Urinary bladder (tissue), 4 donors: ENCODE measurements around the gene ECEL1. TPM values are rescaled to one million over a fixed set of nuclear protein-coding genes. Genes with fewer than 3 reads are reported as not detected.

Experiments
- DNase-seq: peaks from one replicate; pipeline ENCODE4 v3.0.0-alpha.2; 2015; ENCODE audit errors: extremely low spot score
- H3K27ac ChIP-seq: one replicate; pipeline ENCODE4 v1.5.1; 2013; ENCODE audit warnings: low read depth, mild to moderate bottlenecking, moderate library complexity
- H3K36me3 ChIP-seq: one replicate; pipeline ENCODE4 v1.6.1; 2013; ENCODE audit warnings: mild to moderate bottlenecking, moderate library complexity; ENCODE audit not compliant: insufficient read depth
- H3K4me1 ChIP-seq: one replicate; pipeline ENCODE4 v1.6.1; 2013; ENCODE audit warnings: mild to moderate bottlenecking, moderate library complexity; ENCODE audit not compliant: insufficient read depth
- H3K4me3 ChIP-seq: one replicate; pipeline ENCODE4 v1.5.1; 2013; ENCODE audit warnings: low read depth, low read length
- WGBS: extraction: QIAGEN DNeasy Blood & Tissue Kit; methylation state at CpG from one replicate; pipeline ENCODE4 v1.1.7; 2013; 5-methylcytosine and 5-hydroxymethylcytosine counted together
- polyA plus RNA-seq: library from polyadenylated mRNA; stranded (reverse); fragments of 200-250 nt; gene quantifications from one replicate; pipeline ENCODE4 v1.2.3, GENCODE V29; 2013
- total RNA-seq: library from RNA; depleted of rRNA; stranded (reverse); fragments of >200 nt; gene quantifications from one replicate; pipeline ENCODE4 v1.2.3, GENCODE V29; 2014
- donor health status: healthy with polysubstance abuse.
- donor health status: healthy.

ECEL1 gene
- total and polyA plus RNA-seq, 2 donors, result 0.21 to 0.95 TPM

DNA sequence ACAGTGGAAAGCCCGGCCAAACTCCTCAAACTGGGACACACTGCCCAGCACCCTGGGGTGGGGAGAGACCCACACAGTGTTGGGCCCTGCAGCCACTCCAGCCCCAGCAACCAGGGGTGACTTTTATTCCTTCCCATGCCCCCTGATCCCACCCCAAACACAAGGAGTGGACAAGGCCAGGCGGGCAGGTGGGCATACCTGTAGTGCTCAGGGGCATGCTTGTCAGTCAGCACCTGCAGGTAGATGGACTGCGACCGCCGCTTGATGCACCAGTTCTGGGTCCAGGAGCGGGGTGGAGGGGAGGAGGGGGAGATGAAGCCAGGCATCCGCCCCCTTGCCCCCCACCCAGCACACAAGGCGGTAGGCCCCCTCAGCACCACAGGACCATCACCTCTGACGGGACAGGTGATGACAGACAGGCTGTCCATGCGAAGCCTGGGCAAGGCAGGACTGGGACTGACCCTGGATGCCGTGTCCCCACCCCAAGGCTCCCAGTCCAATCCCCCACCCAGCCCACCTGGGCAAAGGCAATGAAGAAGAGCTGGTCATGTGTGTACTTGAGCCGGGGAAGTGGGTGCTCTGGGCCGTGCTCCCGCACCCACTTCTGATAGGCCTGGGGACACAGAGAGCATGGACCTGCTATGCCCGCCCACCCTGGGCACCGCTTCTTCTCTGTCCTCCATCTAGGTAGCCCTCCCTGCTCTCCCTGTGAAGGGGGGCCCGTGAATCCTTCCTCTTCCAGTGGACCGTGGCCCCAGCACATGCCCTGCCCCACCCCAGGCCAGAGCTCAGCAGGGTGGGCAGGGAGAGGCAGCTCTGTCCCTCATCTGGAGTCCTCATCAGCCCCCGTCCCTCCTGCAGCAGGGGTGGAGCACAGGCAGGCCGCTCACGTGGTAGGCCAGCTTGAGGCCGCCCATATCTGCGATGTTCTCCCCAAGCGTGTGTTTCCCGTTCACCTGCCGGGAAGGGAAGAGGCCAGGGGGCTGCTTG is 7.1 kb downstream of the ECEL1 start:
- Histone ChIP-seq H3K4me1 (no peaks in the 10 kb centered on the region), H3K36me3 (no peaks in the 10 kb centered on the region), H3K27ac (no peak overlapping the region), H3K4me3 (no peak overlapping the region)
- no peak for DNase-seq
- 76% methylated on average over 26 of the region's 26 CpGs for WGBS

- 70% methylated on average over 21 of the region's 21 CpGs for WGBS
- H3K4me1 ChIP-seq, result no peaks in the 10 kb centered on the region
- DNase-seq, result no peak
- no peak overlapping the region for H3K4me3 ChIP-seq
- no peaks in the 10 kb centered on the region for H3K36me3 ChIP-seq
- no peak overlapping the region for H3K27ac ChIP-seq
Measured at GRCh38 chr2:232479341-232480200, 8.1 kb downstream of the ECEL1 start.

- Histone ChIP-seq H3K27ac (no peak overlapping the region), H3K4me1 (no peaks in the 10 kb centered on the region), H3K36me3 (no peaks in the 10 kb centered on the region), H3K4me3 (no peak overlapping the region)
- DNase-seq, result no peak
- 61% methylated on average over 19 of the region's 19 CpGs for WGBS
Measured at GRCh38 chr2:232478571-232479340, 8.9 kb downstream of the ECEL1 start.

DNA sequence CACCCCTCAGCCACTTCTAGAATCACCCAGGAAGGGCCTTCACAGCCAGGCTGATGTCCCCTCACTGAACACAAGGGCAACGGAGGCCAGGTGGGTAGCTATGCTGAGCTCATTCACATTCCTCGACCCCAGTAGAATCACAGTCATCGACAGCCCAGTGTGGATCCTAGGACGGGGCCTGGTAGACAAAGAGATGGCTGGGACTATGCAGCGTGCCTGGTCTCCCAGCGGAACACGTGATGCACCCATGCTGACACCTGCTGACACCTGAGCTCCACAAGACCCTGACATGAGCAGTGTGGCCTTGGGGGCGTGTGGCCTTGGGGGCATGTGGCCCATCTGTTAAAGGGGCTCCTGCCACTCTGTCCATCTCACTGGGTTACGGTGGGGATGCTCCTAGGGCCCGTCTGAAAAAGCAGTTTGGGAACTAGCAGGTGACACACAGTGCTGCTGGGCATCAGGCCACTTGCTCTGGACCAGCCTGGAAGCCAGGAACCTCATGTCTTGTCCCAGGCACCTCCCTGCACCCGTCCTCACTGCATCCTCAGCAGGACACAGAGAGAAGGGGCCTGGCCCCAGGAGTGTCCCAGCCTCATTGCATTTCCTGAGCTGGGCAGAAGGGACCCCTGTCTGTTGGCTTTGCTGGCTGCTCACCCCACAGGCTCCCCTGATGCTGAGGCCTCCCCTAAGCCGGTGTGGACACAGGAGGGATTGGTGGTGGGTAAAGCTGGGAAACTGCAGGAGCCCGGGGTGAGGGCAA is 9.7 kb downstream of the ECEL1 start:
- Histone ChIP-seq H3K4me1 (no peaks in the 10 kb centered on the region), H3K4me3 (no peak overlapping the region), H3K27ac (no peak overlapping the region), H3K36me3 (no peaks in the 10 kb centered on the region)
- 89% methylated on average over 13 of the region's 13 CpGs for WGBS
- DNase-seq, result no peak

GRCh38 chr2:232476791-232477190 is 10.8 kb downstream of the ECEL1 start:
- DNase-seq, result no peak
- WGBS, result 94% methylated on average over 7 of the region's 7 CpGs
- Histone ChIP-seq H3K36me3 (no peaks in the 10 kb centered on the region), H3K27ac (no peak overlapping the region), H3K4me1 (no peaks in the 10 kb centered on the region), H3K4me3 (no peak overlapping the region)

DNA sequence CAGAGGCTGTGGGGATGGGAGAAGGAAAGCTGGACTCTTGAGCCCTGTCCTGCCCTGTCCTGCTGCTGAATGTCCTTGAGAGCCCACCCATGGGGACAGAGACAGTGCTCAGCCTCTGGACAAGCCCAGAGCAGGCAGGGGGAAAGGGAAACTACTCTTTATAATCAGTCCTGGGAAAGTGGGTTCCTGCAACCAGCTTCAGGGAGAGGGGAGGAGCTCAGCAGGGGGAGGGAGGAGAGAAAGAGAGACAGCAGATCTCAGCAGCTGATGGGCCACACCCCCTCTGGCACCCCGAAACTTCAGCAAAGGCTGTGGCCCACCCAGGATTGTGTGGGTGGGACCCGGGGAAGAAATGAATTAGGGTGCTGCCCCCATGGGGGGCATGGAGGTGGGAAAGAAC is 11.6 kb downstream of the ECEL1 start:
- H3K36me3 ChIP-seq, result no peaks in the 10 kb centered on the region
- no peak overlapping the region for H3K27ac ChIP-seq
- 66% methylated on average over 2 of the region's 2 CpGs for WGBS
- H3K4me3 ChIP-seq, result no peak overlapping the region
- no peak for DNase-seq
- no peaks in the 10 kb centered on the region for H3K4me1 ChIP-seq

DNA sequence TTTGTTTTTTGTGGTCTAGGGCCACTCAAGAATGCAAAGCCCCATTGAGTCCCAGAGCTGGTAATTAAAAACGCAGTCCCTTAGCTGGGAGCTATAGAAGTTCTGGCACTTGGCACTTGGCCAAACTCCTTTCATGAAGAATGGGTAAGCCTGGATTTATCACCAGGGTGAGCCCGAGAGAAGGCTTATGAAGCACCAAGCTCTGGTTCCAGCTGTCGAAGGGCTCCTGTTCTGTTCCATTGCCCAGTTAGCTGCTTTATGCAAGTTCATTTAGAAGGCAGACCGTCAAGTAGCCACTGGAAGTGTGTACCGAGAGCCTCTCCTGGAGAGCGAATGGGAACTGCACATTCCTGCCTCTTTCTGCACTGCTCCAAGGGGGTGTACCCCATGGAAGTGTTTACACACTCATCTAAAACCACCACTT is 14.2 kb downstream of the ECEL1 start:
- DNase-seq, result peak; percentile 11
- Histone ChIP-seq H3K36me3 (no peaks in the 10 kb centered on the region), H3K27ac (no peak overlapping the region), H3K4me3 (no peak overlapping the region), H3K4me1 (no peaks in the 10 kb centered on the region)
- WGBS, result 12% methylated on average over 6 of the region's 6 CpGs

DNA sequence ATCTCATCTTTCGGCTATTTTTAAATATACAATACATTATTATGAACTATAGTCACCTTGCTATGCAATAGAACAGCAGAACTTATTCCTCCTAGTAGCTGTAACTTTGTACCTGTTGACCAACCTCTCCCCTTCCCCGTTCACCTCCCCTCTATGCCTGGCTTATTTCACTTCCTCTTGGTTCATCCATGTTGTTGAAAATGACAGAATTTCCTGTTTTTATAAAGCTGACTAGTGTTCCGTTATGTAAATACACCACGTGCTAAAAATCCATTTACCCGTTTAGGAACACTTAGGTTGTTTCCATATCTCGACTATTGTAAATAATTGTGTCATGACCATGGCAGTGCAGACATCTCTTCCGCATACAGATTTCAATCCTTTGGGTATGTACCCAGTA is 21.4 kb downstream of the ECEL1 start:
- no peak overlapping the region for H3K27ac ChIP-seq
- H3K36me3 ChIP-seq, result no peaks in the 10 kb centered on the region
- no peaks in the 10 kb centered on the region for H3K4me1 ChIP-seq
- WGBS, result 66% methylated on average over 7 of the region's 7 CpGs
- H3K4me3 ChIP-seq, result no peak overlapping the region
- DNase-seq, result no peak

DNA sequence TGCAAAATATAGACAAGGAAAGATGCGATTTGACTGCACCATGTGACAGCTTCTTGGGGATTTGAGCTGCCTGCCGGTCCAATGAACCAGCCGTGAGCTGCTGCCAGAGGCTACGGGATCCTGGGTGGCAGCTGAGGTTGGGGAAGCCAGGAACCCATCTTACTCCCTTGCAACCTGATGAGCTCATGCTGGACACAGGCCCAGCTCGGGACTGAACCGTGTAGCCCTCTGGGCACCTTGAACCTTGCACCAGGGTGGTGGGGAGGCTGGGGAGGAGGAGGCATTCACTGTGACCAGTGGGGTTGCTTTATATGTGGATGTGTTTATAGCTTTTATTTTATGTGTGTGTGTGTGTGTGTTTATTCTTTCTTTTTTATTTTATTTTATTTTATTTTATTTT is 22.6 kb downstream of the ECEL1 start:
- Histone ChIP-seq H3K27ac (no peak overlapping the region), H3K4me3 (no peak overlapping the region), H3K36me3 (no peaks in the 10 kb centered on the region), H3K4me1 (no peaks in the 10 kb centered on the region)
- DNase-seq, result no peak
- WGBS, result 77% methylated on average over 6 of the region's 6 CpGs

DNA sequence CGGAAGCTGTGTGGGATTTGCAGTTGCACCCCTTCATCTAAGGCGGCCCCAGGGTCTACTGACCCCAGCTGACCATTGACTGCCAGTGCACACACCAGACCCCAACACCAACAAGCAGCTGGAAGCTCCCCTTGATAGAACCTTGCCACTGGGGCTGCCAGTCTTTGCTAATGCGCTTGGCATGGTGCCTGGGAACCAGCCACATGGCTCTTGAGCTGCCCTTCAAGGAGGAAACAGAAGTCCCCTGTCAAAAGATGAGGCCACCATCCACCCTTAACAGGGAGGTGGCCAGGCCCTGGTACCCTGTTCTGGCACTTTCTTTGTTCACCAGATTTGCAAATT is 23.1 kb downstream of the ECEL1 start:
- 79% methylated on average over 3 of the region's 3 CpGs for WGBS
- no peak for DNase-seq
- H3K4me3 ChIP-seq, result no peak overlapping the region
- H3K27ac ChIP-seq, result no peak overlapping the region
- H3K36me3 ChIP-seq, result no peaks in the 10 kb centered on the region
- no peaks in the 10 kb centered on the region for H3K4me1 ChIP-seq

DNA sequence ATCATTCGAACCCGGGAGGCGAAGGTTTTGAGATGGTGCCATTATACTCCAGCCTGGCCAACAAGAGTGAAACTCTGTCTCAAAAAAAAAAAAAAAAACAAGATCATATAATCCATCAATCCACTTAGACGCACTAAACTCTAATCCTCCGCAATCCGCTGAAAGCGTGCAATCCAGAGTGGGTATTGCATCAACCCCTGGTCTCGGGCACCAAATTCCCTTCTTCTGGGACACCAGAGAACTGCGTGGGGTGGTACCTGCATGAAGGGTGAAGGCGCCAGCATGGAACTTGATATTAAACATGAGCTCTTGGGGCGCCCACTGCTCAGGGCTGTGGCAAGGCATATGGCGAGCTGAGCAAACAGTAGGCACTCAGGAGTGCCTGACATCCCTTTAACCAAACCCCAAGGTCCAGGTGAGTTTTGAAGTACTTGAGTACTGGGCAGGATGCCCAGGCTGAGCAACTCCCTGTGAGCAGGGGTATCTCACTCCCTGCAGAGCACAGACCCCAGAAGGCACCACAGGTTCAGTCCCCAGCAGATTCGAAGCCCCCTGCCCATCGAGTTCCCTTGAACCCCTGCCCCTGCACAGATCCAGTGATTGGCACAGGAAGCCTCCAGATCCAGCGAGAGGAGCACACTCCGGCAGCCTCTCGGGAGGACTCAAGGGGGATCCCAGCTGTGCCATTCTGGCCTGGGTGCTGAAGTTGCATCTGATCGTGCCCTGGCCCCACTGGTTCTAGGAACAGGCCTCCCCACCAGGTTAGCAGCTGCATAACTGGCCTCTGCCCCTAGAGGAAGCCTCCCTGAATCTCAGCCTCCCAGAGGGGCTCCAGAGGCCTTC is 23.7 kb downstream of the ECEL1 start:
- 93% methylated on average over 18 of the region's 18 CpGs for WGBS
- Histone ChIP-seq H3K4me1 (no peaks in the 10 kb centered on the region), H3K36me3 (no peaks in the 10 kb centered on the region), H3K27ac (no peak overlapping the region), H3K4me3 (no peak overlapping the region)
- no peak for DNase-seq

DNA sequence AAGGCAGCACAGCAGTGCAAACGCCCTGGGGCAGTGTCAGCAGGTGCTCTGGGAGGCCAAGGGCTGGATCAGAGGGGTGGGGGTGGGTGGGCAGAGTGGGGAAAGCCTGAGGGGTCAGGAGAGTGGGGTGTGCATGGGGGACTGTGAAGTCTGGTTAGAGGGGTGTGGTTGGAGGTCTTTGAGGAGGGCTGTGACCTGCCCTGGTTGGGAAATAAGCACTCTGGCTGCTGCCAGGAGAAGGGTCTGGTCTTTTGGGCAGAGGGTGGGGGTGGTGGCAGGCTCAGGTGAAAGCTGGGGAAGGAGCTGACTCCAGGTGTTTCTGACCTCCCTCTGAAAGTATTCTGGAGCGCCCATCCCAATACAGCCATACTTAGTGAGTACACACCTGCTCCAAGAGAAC is 27.5 kb downstream of the ECEL1 start:
- 65% methylated on average over 2 of the region's 2 CpGs for WGBS
- Histone ChIP-seq H3K36me3 (no peaks in the 10 kb centered on the region), H3K27ac (no peak overlapping the region), H3K4me1 (no peaks in the 10 kb centered on the region), H3K4me3 (no peak overlapping the region)
- DNase-seq, result no peak
